Epithelial cell of prostate (primary cell): ENCODE data around the gene THBS2.
"Not testable (repeated sequence)": the region's sequence is repeated elsewhere in the genome, so short reads cannot be mapped to it uniquely, and the experiment has no call there.

Experiments
- DNase-seq: peaks from one replicate; pipeline ENCODE4 v3.0.0-alpha.2; 2011; ENCODE audit warnings: low read depth, low spot score
- H3K27ac ChIP-seq: fragments of 450-650 bp; 2 replicates; pipeline ENCODE4 v1.5.1; 2017; ENCODE audit warnings: mild to moderate bottlenecking

The THBS2 gene

GRCh38 chr6:169214789-169215188, 38.9 kb downstream of the THBS2 start:
- DNase-seq: peak; percentile 55
- H3K27ac ChIP-seq: peak overlapping the region; percentile 69

DNA sequence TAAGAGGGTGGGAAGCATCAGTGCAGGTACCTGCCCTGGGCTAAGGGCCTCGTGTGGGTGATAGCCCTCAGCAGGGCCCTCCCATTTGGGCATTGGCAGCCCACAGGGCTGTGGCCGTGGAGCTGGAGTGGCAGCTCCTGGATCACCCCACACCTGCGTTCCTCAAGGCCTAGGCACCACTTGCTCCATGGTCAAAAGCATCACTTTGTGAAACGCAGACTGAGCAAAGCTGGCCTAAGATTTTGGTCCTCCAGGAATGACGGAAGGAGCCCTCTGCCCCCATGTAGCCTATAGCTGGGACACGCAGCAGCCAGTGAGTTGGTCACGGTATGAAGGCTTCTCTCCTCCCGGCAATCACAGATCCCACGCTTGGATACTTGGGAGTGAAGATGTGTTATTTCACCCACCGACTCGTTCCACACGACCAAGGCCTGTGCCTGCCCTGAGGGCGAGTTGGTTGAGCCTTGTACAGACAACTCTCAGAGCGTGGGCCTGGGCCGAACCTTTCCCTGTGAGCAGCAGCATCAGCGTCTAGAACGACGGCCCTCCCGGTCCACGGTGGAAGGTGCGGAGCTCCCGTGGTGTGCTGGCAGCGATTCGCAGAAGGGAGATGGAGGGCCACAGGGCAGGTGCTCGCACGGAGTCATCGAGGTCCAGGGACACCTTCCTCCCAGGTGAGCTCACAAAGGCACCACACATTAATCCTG, 39.7 kb downstream of the THBS2 start:
- H3K27ac ChIP-seq: peak overlapping the region; percentile 69
- no peak for DNase-seq

- peak overlapping the region; percentile 69 for H3K27ac ChIP-seq
- DNase-seq: peak; percentile 51
Observed at GRCh38 chr6:169212897-169213813, 40.5 kb downstream of the THBS2 start.

DNA sequence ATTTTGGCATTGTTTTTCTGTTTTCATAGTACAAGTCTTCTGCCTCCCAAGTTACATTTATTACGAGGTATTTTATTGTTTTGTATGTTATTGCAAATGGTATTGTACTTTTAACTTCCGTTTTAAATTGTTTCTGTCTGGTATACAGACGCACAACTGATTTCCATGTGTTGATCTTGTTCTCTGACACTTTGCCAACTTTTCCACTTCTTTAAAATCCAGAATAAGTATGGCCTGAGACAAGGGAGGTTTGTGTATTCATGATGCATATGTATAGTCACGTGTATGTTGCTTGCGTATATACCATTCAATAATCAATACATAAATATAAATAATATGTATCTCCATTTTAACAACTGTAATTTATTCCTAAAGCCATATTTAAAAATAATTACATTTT, 41.2 kb downstream of the THBS2 start:
- no peak for DNase-seq
- peak overlapping the region; percentile 69 for H3K27ac ChIP-seq

DNA sequence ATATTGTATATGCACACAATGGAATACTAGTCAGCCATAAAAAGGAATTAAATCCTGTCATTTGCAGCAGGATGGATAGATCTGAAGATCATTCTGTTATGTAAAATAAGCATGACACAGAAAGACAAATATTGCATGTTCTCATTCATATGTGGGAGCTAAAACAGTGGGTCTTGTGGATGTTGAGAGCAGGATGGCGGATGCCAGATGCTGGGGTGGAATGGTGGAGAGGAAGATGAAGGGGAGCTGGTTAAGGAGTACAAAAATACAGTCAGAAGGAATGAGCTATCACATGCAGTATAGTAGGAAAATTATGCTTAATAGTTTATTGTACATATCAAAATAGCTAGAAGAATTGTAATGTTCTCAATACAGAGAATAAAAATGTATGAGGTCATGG, 41.8 kb downstream of the THBS2 start:
- no peak for DNase-seq
- H3K27ac ChIP-seq: no peak overlapping the region

DNA sequence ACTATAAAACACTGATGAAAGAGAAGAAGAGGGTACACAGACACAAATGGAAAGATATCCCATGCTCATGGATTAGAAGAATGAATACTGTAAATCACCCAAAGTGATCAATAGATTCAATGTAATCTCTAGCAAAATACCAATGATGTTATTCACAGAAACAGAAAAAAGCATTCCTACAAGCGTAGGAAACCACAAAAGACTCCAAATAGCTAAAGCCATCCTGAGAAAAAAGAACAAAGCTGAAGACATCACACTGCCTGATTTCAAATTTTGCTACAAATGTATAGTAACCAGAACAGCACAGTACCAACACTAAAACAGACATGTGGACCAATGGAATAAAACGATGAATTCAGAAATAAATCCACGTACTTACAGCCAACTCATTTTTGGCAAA, 43.0 kb downstream of the THBS2 start:
- no peak overlapping the region for H3K27ac ChIP-seq
- no peak for DNase-seq

DNA sequence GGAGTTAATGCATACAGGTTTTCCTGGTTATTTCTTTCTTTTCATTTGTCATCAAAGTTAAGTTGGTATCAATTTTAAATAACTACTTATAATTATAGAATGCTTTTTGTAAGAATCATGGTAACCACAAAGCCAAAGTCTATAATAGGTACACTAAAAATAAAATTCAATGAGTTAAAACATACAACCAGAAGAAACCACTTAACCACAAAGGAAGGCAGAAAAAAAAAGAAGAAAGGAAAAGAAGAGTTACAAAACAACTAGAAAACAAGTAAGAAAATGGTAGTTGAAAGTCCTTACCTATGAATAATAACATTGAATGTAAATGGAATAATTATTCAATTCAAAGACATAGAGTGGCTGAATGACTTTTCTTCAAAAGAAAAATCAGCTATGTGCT, 45.6 kb downstream of the THBS2 start:
- H3K27ac ChIP-seq: no peak overlapping the region
- DNase-seq: no peak

- DNase-seq: no peak
- no peak overlapping the region for H3K27ac ChIP-seq
Observed at GRCh38 chr6:169207482-169207881, 46.2 kb downstream of the THBS2 start.

DNA sequence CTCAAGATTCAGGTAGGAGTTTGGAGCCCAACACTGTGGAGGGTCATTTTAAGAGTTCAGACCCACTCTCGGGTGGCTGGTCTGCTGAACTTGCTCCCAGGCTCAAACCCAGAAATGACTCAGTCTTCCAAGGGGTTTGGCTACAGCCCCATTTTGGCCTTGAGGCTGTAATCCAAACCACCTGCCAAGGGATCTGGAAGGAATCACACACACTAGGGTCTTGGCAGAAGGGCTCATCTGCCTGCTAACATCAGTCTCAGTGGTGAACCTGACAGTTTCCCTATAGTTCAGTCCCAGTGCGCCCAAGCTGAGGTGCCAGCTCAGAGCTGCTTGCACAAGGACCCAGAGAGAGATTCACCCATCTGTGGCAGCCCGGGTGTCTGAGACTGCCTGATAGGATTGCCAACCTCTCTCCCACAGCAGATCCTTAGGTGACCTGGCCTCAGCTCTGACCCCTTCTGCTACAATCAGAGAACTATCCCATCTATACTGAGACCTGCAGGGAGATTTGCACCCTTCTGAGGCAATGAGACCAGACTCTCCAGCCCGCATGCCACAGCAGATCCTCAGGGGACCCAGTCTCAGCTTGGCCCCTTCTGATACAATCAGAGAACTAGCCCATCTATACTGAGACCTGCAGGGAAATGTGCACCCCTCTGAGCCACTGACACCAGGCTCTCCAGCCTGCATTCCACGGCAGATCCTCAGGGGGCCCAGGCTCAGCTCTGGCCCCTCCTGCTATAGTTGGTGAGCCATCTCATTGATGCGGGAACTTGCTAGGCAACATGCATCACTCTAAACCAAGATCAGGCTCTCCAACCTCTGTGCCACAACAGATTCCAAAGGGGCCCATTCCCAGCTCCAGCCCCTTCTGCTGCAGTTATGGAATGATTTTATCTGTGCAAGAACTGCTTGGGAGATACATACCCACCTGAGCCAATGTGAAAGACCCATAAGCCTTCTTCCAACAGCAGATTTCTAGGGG, 48.2 kb downstream of the THBS2 start:
- H3K27ac ChIP-seq: no peak overlapping the region
- no peak for DNase-seq

DNA sequence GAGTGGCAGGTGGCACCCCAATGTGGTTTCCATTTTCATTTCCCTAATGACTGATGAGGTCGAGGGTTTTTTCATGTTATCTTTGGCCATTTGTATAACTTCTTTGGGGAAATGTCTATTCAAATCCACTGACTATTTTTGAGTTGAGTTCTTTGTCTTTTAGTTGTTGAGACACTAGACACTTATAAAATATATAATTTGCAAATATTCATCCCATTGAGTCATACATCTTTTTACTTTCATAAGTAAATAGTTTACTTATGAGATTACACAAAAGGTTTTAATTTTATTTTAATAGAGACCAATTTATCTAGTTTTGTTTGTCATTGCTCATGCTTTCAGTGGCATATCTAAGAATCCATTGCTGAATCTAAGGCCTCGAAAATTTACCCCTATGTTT, 49.5 kb downstream of the THBS2 start:
- no peak for DNase-seq
- H3K27ac ChIP-seq: no peak overlapping the region

DNA sequence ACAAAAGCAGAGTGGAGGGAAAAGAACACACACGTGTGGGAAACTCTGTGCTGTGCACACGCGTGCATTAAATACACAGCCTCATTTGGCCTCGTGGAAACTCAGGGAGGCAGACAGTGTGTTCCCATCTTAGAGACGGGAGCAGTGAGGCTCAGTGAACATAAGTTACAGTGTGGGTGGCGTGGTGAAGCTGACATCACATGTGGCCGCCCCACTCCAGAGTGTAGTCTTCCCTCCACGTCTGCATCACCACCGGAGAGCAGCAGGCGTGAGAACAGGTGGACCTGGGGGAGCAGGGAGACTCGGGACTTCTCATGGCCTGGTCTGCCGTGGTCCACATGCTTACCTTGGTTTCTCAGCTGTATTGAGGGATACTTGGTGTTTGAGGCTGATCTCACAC, 51.7 kb downstream of the THBS2 start:
- no peak overlapping the region for H3K27ac ChIP-seq
- DNase-seq: no peak

DNA sequence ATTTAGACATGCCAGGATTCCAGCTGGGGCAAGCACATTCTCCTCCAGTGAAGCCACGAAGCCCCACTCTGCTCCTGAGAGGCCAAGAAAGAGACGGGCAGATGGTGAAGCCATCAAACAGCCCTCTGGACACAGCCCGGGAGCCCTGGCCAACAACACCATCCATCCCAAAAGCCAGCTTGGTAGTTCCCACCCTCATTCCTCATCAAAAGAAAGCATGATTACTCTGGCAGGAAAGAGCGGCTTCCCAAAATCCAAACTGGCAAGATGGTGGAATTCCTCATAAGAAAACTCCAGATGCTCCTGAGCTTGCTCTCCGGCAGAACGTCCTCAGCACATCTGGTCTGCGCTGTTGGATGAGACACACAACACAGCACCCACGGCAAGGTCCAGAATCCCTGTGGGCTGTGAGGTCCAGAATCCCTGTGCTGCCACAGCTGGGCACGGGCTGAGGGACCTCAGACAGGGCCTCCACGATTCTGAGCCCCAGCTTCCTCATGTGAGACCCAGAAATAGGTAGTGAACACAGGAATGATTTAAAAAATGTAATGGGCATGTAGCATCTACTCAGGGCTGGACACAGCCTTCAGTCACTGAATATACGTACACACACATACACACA, 52.6 kb downstream of the THBS2 start:
- no peak for DNase-seq
- no peak overlapping the region for H3K27ac ChIP-seq

GRCh38 chr6:169199625-169200335, 53.9 kb downstream of the THBS2 start:
- H3K27ac ChIP-seq: no peak overlapping the region
- no peak for DNase-seq

- no peak for DNase-seq
- H3K27ac ChIP-seq: no peak overlapping the region
Observed at GRCh38 chr6:169198885-169199284, 54.8 kb downstream of the THBS2 start.

DNA sequence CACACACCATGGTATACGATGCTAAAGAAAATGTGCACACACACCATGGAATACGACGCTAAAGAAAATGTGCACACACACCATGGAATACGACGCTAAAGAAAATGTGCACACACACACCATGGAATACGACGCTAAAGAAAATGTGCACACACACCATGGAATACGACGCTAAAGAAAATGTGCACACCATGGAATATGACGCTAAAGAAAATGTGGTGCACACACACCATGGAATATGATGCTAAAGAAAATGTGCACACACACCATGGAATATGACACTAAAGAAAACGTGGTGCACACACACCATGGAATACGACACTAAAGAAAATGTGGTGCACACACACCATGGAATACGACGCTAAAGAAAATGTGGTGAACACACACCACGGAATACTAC, 55.7 kb downstream of the THBS2 start:
- not testable (repeated sequence) for H3K27ac ChIP-seq, DNase-seq

- not testable (repeated sequence) for H3K27ac ChIP-seq, DNase-seq
Observed at GRCh38 chr6:169196279-169196678, 57.4 kb downstream of the THBS2 start.

DNA sequence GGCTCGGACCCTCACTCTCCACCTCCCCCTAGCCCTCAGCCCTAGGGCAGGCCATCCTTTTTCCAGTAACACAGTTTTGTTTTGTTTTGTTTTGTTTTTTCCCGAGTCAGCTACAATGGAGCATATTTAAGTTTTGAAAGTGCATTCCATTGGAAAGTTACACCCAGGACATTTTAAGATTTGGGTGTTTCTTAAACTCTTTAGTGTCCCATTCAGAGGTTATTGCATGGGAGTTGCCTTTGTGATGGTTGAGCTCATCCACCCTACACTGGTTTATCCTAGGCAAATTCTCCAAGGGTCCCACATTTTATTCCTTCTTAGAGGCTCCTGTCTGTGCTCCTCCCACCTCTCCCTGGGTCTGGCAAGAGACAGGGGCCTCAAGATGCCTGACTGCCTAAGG, 58.9 kb downstream of the THBS2 start:
- H3K27ac ChIP-seq: no peak overlapping the region
- DNase-seq: no peak

GRCh38 chr6:169190970-169191369, 62.7 kb downstream of the THBS2 start:
- H3K27ac ChIP-seq: no peak overlapping the region
- DNase-seq: no peak

DNA sequence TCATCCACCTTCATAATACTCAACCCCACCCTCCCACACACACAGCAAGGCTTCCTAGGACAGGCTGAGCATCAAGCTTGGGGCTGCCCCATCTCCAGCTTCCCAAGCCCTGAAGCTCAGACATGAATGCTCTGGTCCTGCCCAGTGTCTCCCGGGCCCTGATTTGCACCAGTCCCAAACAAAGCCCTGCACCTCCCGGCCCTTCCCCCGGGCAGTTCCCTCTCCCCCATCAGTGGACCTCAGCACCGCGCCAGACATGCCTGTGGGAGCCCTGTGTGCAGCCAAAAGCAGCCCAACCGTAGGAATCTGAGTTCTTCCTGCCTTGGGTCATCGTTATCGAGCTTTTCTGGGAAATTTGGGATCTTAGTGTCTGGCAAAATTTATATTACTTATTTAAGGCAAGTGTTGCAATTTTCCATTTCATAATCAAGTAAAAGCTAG, 63.5 kb downstream of the THBS2 start:
- H3K27ac ChIP-seq: no peak overlapping the region
- no peak for DNase-seq
